Measurements from ENCODE around the gene ANKRD28.

- TF ChIP-seq, protein P1, sequence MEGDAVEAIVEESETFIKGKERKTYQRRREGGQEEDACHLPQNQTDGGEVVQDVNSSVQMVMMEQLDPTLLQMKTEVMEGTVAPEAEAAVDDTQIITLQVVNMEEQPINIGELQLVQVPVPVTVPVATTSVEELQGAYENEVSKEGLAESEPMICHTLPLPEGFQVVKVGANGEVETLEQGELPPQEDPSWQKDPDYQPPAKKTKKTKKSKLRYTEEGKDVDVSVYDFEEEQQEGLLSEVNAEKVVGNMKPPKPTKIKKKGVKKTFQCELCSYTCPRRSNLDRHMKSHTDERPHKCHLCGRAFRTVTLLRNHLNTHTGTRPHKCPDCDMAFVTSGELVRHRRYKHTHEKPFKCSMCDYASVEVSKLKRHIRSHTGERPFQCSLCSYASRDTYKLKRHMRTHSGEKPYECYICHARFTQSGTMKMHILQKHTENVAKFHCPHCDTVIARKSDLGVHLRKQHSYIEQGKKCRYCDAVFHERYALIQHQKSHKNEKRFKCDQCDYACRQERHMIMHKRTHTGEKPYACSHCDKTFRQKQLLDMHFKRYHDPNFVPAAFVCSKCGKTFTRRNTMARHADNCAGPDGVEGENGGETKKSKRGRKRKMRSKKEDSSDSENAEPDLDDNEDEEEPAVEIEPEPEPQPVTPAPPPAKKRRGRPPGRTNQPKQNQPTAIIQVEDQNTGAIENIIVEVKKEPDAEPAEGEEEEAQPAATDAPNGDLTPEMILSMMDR (conservative IDR thresholded peaks at IDR 0.05; ENCODE audit: low read depth in 2 of 2) = no peak
- TF ChIP-seq EZH2 (IDR thresholded peaks at IDR 0.05; ENCODE audit: low read depth, unreplicated experiment) (no peak), JUNB (IDR thresholded peaks at IDR 0.05; ENCODE audit: unreplicated experiment) (no peak), POLR2AphosphoS5 (IDR thresholded peaks at IDR 0.05; ENCODE audit: low read depth) (no peak), EZH2phosphoT487 (IDR thresholded peaks at IDR 0.05; ENCODE audit: unreplicated experiment) (no peak), CREB1 (CRISPR knock-in tag; IDR thresholded peaks at IDR 0.05; ENCODE audit: low read depth) (no peak), STAT1 (IDR thresholded peaks at IDR 0.05; ENCODE audit: unreplicated experiment) (no peak), NANOG (IDR thresholded peaks at IDR 0.05; ENCODE audit: borderline replicate concordance) (no peak), ZNF114 (CRISPR knock-in tag; IDR thresholded peaks at IDR 0.05) (no peak), ZNF331 (CRISPR knock-in tag; IDR thresholded peaks at IDR 0.05; ENCODE audit: low read depth) (no peak)
- TF ChIP-seq, protein P2, sequence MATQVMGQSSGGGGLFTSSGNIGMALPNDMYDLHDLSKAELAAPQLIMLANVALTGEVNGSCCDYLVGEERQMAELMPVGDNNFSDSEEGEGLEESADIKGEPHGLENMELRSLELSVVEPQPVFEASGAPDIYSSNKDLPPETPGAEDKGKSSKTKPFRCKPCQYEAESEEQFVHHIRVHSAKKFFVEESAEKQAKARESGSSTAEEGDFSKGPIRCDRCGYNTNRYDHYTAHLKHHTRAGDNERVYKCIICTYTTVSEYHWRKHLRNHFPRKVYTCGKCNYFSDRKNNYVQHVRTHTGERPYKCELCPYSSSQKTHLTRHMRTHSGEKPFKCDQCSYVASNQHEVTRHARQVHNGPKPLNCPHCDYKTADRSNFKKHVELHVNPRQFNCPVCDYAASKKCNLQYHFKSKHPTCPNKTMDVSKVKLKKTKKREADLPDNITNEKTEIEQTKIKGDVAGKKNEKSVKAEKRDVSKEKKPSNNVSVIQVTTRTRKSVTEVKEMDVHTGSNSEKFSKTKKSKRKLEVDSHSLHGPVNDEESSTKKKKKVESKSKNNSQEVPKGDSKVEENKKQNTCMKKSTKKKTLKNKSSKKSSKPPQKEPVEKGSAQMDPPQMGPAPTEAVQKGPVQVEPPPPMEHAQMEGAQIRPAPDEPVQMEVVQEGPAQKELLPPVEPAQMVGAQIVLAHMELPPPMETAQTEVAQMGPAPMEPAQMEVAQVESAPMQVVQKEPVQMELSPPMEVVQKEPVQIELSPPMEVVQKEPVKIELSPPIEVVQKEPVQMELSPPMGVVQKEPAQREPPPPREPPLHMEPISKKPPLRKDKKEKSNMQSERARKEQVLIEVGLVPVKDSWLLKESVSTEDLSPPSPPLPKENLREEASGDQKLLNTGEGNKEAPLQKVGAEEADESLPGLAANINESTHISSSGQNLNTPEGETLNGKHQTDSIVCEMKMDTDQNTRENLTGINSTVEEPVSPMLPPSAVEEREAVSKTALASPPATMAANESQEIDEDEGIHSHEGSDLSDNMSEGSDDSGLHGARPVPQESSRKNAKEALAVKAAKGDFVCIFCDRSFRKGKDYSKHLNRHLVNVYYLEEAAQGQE (IDR thresholded peaks at IDR 0.05; ENCODE audit: unreplicated experiment) = no peak
- TF ChIP-seq, protein P3, sequence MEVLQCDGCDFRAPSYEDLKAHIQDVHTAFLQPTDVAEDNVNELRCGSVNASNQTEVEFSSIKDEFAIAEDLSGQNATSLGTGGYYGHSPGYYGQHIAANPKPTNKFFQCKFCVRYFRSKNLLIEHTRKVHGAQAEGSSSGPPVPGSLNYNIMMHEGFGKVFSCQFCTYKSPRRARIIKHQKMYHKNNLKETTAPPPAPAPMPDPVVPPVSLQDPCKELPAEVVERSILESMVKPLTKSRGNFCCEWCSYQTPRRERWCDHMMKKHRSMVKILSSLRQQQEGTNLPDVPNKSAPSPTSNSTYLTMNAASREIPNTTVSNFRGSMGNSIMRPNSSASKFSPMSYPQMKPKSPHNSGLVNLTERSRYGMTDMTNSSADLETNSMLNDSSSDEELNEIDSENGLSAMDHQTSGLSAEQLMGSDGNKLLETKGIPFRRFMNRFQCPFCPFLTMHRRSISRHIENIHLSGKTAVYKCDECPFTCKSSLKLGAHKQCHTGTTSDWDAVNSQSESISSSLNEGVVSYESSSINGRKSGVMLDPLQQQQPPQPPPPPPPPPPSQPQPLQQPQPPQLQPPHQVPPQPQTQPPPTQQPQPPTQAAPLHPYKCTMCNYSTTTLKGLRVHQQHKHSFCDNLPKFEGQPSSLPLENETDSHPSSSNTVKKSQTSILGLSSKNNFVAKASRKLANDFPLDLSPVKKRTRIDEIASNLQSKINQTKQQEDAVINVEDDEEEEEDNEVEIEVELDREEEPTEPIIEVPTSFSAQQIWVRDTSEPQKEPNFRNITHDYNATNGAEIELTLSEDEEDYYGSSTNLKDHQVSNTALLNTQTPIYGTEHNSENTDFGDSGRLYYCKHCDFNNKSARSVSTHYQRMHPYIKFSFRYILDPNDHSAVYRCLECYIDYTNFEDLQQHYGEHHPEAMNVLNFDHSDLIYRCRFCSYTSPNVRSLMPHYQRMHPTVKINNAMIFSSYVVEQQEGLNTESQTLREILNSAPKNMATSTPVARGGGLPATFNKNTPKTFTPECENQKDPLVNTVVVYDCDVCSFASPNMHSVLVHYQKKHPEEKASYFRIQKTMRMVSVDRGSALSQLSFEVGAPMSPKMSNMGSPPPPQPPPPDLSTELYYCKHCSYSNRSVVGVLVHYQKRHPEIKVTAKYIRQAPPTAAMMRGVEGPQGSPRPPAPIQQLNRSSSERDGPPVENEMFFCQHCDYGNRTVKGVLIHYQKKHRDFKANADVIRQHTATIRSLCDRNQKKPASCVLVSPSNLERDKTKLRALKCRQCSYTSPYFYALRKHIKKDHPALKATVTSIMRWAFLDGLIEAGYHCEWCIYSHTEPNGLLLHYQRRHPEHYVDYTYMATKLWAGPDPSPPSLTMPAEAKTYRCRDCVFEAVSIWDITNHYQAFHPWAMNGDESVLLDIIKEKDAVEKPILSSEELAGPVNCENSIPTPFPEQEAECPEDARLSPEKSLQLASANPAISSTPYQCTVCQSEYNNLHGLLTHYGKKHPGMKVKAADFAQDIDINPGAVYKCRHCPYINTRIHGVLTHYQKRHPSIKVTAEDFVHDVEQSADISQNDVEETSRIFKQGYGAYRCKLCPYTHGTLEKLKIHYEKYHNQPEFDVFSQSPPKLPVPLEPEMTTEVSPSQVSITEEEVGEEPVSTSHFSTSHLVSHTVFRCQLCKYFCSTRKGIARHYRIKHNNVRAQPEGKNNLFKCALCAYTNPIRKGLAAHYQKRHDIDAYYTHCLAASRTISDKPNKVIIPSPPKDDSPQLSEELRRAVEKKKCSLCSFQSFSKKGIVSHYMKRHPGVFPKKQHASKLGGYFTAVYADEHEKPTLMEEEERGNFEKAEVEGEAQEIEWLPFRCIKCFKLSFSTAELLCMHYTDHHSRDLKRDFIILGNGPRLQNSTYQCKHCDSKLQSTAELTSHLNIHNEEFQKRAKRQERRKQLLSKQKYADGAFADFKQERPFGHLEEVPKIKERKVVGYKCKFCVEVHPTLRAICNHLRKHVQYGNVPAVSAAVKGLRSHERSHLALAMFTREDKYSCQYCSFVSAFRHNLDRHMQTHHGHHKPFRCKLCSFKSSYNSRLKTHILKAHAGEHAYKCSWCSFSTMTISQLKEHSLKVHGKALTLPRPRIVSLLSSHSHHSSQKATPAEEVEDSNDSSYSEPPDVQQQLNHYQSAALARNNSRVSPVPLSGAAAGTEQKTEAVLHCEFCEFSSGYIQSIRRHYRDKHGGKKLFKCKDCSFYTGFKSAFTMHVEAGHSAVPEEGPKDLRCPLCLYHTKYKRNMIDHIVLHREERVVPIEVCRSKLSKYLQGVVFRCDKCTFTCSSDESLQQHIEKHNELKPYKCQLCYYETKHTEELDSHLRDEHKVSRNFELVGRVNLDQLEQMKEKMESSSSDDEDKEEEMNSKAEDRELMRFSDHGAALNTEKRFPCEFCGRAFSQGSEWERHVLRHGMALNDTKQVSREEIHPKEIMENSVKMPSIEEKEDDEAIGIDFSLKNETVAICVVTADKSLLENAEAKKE (CRISPR knock-in tag; IDR thresholded peaks at IDR 0.05) = no peak
Measured at GRCh38 chr3:15750143-15750542, 47.6 kb downstream of the ANKRD28 start.
